Measurements from ENCODE around the gene IER5L. TPM values are rescaled to one million over a fixed set of nuclear protein-coding genes. Genes with fewer than 3 reads are reported as not detected.

IER5L gene
- total RNA-seq, 4 donors from 2014 or later, result 4.7 to 10.6 (median 7.7) TPM

DNA sequence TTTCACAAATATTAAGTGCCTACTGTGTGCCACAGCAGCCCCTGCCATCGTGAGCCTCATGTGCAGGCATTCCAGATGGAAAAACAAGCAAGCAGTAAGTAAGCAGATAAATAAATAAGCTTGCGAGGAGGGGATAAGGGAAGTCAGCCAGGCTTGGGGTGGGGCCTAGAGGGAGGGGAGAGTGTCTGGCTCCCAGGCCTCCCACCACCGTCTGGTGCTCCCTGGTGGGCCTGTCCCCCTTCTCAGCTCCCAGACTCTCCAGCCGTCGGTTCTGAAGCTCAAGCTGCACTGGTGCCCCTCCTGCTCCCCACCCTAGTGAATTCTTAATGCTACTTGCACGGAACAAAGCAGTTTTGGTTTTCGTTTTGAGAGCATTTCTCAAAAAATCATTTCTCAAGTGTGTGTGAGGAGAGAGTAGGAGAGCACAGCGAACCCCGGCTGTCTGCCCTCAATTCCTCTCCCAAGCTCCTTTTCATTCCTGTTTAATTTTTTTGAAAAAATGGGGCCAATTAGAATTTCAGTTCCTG is 6.6 kb upstream of the IER5L start:
- TF ChIP-seq, protein P1, sequence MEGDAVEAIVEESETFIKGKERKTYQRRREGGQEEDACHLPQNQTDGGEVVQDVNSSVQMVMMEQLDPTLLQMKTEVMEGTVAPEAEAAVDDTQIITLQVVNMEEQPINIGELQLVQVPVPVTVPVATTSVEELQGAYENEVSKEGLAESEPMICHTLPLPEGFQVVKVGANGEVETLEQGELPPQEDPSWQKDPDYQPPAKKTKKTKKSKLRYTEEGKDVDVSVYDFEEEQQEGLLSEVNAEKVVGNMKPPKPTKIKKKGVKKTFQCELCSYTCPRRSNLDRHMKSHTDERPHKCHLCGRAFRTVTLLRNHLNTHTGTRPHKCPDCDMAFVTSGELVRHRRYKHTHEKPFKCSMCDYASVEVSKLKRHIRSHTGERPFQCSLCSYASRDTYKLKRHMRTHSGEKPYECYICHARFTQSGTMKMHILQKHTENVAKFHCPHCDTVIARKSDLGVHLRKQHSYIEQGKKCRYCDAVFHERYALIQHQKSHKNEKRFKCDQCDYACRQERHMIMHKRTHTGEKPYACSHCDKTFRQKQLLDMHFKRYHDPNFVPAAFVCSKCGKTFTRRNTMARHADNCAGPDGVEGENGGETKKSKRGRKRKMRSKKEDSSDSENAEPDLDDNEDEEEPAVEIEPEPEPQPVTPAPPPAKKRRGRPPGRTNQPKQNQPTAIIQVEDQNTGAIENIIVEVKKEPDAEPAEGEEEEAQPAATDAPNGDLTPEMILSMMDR (IDR thresholded peaks at IDR 0.05; ENCODE audit: low read depth), result no peak

DNA sequence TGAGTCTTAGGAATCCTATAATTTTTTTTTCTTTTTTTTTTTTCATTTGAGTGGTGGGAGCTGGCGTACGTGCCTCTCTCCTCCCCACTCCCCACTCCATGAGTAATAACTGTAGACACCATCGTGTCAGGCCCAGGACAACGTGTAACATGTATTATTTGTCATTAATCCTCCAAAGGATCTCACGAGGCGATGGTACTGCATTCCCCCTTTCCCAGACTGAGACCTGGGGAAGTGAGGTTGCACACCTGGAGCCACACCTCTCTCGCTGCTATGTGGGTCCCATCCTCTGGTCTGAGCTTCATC is 6.1 kb upstream of the IER5L start:
- TF ChIP-seq, protein P1 (IDR thresholded peaks at IDR 0.05; ENCODE audit: low read depth), result no peak

DNA sequence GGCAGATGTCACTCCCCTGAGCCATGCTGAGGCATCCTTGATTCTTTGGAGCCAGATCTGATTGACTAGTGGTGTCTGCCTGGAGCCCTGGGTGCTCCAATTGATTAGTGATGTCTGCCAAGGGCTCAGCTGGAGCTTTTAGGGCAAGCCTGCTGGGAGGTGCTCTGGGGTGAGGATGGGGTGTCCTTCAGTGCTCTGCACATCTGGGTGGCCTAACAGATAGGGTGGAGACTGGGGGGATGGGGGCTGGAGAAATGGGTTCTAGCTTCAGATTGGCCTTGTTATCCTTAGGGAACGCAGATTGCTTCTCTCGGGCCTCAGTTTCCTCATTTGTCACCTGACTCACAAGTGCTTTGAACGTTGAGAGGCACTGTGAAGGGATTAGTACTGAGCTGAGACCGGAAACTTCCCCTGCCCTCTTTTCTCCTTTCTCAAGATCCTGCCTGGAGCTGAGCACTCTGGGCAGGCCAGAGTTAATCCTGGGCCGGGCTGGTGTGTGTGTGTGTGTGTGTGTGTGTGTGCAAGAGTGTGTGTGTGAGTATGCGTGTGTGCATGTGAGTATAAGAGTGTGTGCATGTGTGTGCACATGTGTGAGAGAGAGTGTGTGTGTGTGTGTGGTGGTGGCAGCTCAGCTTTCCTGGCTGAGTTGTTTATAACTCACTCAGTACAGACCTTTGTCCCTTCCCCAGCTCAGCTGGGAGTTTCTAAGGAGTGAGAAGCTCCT is 5.6 kb upstream of the IER5L start:
- TF ChIP-seq, protein P1 (IDR thresholded peaks at IDR 0.05; ENCODE audit: low read depth), result no peak

DNA sequence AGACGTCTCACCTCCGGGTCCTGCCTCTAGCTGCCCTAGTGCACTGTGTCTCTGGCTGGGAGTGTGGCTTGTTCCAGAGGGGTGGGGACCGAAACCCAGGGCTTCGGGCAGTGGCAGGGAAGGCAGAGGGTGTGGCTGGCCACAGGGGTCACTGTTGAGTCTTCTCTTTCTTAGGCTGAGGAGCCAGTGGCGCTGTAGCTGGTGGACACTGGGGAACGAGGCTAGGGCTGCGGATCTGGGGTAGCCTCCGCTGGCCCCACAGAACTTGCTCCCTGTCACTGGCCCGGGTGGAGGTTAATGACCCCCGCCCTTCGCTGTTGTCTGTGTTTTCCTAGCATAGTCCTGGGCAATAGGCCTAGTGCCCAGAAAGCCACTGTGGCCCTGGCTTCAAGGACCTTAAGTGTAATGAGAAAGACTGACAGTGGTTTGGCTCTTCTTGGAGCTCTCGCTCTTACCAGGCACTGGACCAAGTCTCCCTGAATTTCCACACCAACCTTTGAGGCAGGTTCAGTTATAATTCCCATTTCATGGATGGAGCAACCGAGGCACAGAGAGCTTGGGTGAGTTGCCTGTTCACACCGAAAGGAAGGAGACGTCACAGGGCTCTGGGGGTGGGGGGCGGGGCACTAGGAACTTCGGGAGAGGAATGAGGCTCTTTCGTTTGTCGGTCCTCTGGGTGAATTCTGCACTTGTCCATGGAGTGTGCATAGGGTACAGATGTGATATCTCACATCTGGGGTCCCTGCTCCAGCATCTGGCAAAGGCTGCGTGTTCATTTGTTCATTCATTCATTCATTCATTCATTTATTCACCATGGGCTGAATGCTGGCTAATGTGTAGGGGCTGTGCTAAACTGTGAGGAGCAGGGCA is 4.8 kb upstream of the IER5L start:
- TF ChIP-seq, protein P1 (IDR thresholded peaks at IDR 0.05; ENCODE audit: low read depth), result no peak

DNA sequence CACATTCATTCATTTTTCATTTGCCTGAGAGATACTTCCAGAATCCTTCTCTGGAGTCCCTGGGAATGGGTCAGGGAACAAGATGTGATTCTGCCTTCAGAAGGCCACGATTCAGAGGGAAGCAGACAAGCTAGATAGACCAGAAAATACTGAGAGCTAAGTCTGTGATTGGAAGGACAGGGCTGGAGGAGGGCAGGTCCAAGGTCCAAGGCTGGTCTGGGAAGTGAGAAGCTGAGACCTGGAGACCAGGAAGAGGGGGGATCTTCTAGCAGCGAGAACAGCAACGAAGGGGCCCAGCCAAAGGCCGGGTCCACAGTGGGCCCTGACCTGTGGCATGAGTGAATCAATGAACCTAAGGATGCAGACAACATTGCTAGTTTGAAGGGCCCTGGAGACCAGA is 4.1 kb upstream of the IER5L start:
- TF ChIP-seq, protein P1 (IDR thresholded peaks at IDR 0.05; ENCODE audit: low read depth), result no peak

DNA sequence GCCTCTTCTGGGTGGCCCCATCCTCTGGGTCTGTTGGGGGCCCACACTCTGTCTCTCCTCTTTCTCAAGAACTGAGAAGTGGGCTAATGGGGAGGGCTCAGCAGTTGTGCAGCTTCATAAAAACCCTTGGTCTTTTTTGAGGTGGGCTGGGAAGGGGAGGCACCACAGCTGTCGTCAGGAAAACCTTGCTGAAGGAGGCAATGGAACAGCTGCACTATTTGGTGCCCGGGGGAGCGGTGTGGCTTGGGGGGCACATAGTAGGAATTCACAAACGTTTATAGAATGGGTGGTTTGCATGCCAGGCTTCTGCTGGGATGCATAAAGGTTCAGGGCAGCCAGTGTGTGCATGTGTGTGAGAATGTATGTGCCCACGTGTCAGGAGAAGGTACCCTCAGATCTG is 3.2 kb upstream of the IER5L start:
- TF ChIP-seq, protein P1 (IDR thresholded peaks at IDR 0.05; ENCODE audit: low read depth), result no peak

Data from subcutaneous adipose tissue (tissue), 4 donors.